Neural cell (in vitro differentiated cells): ENCODE data around the gene EIF3D. TPM values are rescaled to one million over a fixed set of nuclear protein-coding genes. Genes with fewer than 3 reads are reported as not detected.

ENCODE experiments used
- H2AFZ ChIP-seq: fragments of 200-600, 300-800 bp; sonication (generic), shearing (Covaris generic); 2 replicates; pipeline ENCODE4 v1.6.0; 2014; ENCODE audit warnings: low read depth, mild to moderate bottlenecking, antibody characterized with exemption, low read length, moderate library complexity
- H3F3A ChIP-seq: fragments of 200-600 bp; shearing (Covaris generic); 2 replicates; pipeline ENCODE4 v1.6.1; 2016; ENCODE audit warnings: mild to moderate bottlenecking, moderate library complexity, mixed read lengths, antibody characterized with exemption, low read length; ENCODE audit not compliant: insufficient read depth, poor library complexity, severe bottlenecking
- H3K27ac ChIP-seq: fragments of 200-600, 300-800 bp; sonication (generic), shearing (Covaris generic); 2 replicates; pipeline ENCODE4 v1.5.1; 2014; ENCODE audit warnings: mild to moderate bottlenecking, low read length, moderate library complexity
- H3K27me3 ChIP-seq: fragments of 300-800, 200-600 bp; sonication (generic), shearing (Covaris generic); 2 replicates; pipeline ENCODE4 v1.6.0; 2014; ENCODE audit warnings: mild to moderate bottlenecking, low read depth, low read length, moderate library complexity; ENCODE audit not compliant: insufficient read depth
- H3K36me3 ChIP-seq: fragments of 300-800, 200-600 bp; sonication (generic), shearing (Covaris generic); 2 replicates; pipeline ENCODE4 v1.5.1; 2014; ENCODE audit warnings: mild to moderate bottlenecking, antibody characterized with exemption, low read length, moderate library complexity; ENCODE audit not compliant: insufficient read depth
- H3K4me2 ChIP-seq: fragments of 300-800, 200-600 bp; sonication (generic), shearing (Covaris generic); 2 replicates; pipeline ENCODE4 v1.6.0; 2014; ENCODE audit warnings: mild to moderate bottlenecking, low read length
- H3K4me3 ChIP-seq: fragments of 300-800, 200-600 bp; sonication (generic), shearing (Covaris generic); 2 replicates; pipeline ENCODE4 v1.5.1; 2014; ENCODE audit warnings: mild to moderate bottlenecking, low read length, moderate library complexity
- H3K79me2 ChIP-seq: fragments of 200-600 bp; shearing (Covaris generic); replicated peaks from 2 replicates; pipeline ENCODE4 v1.6.0; 2014; ENCODE audit warnings: mild to moderate bottlenecking, low read length, moderate library complexity; ENCODE audit not compliant: insufficient read depth
- H3K9ac ChIP-seq: fragments of 300-800, 200-600 bp; sonication (generic), shearing (Covaris generic); 2 replicates; pipeline ENCODE4 v1.6.1; 2016; ENCODE audit warnings: mild to moderate bottlenecking, low read length, mixed read lengths
- H3K9me2 ChIP-seq: fragments of 200-600 bp; shearing (Covaris generic); 2 replicates; pipeline ENCODE4 v1.6.1; 2016; ENCODE audit warnings: mild to moderate bottlenecking, low read length, mixed read lengths; ENCODE audit not compliant: insufficient read depth
- H3K9me3 ChIP-seq: fragments of 200-600, 300-800 bp; sonication (generic), shearing (Covaris generic); 2 replicates; pipeline ENCODE4 v1.6.1; 2016; ENCODE audit warnings: mild to moderate bottlenecking, mixed run types, low read length, moderate library complexity, mixed read lengths
- H4K20me1 ChIP-seq: fragments of 200-600 bp; shearing (Covaris generic); 2 replicates; pipeline ENCODE4 v1.6.1; 2016; ENCODE audit warnings: mild to moderate bottlenecking, mixed run types; ENCODE audit not compliant: insufficient read depth
- EP300 ChIP-seq: fragments of 450-650 bp; conservative IDR thresholded peaks from 2 replicates; pipeline ENCODE4 v1.6.1; 2014; ENCODE audit warnings: antibody characterized with exemption, mild to moderate bottlenecking, moderate library complexity; ENCODE audit not compliant: poor library complexity, severe bottlenecking
- EZH2 ChIP-seq: fragments of 200-600, 300-800 bp; shearing (Covaris generic), sonication (generic); IDR thresholded peaks from 2 replicates; pipeline ENCODE4 v1.6.1; 2014; ENCODE audit warnings: antibody characterized with exemption, low read length, borderline replicate concordance, mild to moderate bottlenecking; ENCODE audit not compliant: insufficient read depth, poor library complexity, severe bottlenecking
- MXI1 ChIP-seq: fragments of 450-650 bp; conservative IDR thresholded peaks from 2 replicates; pipeline ENCODE4 v1.6.1; 2014; ENCODE audit warnings: antibody characterized with exemption, mild to moderate bottlenecking; ENCODE audit not compliant: poor library complexity, severe bottlenecking
- POLR2AphosphoS5 ChIP-seq: IDR thresholded peaks from 2 replicates; pipeline ENCODE4 v1.6.1; 2012
- RAD21 ChIP-seq: fragments of 450-650 bp; conservative IDR thresholded peaks from 2 replicates; pipeline ENCODE4 v1.6.1; 2014; ENCODE audit warnings: antibody characterized with exemption, mild to moderate bottlenecking, moderate library complexity
- SMC3 ChIP-seq: fragments of 450-650 bp; conservative IDR thresholded peaks from 2 replicates; pipeline ENCODE4 v1.6.1; 2014; ENCODE audit warnings: antibody characterized with exemption, mild to moderate bottlenecking, moderate library complexity; ENCODE audit not compliant: poor library complexity
- TAF1 ChIP-seq: IDR thresholded peaks from 2 replicates; pipeline ENCODE4 v1.6.1; 2012; ENCODE audit warnings: low read depth
- polyA plus RNA-seq: library from polyadenylated mRNA; depleted of rRNA; stranded (reverse); fragments of >200 nt; gene quantifications from 2 replicates; pipeline ENCODE4 v1.2.3, GENCODE V29; 2014
- TF ChIP-seq, protein P1 (sequence below): IDR thresholded peaks from 2 replicates; pipeline ENCODE4 v1.6.1; 2012; ENCODE audit warnings: borderline replicate concordance
- TF ChIP-seq, protein P2 (sequence below): fragments of 450-650 bp; IDR thresholded peaks from 2 replicates; pipeline ENCODE4 v1.5.1; 2014; ENCODE audit warnings: antibody characterized with exemption, mild to moderate bottlenecking, moderate library complexity; ENCODE audit not compliant: poor library complexity, severe bottlenecking

The EIF3D gene
- polyA plus RNA-seq, 1 donor from 2014 or later, result 133 TPM

DNA sequence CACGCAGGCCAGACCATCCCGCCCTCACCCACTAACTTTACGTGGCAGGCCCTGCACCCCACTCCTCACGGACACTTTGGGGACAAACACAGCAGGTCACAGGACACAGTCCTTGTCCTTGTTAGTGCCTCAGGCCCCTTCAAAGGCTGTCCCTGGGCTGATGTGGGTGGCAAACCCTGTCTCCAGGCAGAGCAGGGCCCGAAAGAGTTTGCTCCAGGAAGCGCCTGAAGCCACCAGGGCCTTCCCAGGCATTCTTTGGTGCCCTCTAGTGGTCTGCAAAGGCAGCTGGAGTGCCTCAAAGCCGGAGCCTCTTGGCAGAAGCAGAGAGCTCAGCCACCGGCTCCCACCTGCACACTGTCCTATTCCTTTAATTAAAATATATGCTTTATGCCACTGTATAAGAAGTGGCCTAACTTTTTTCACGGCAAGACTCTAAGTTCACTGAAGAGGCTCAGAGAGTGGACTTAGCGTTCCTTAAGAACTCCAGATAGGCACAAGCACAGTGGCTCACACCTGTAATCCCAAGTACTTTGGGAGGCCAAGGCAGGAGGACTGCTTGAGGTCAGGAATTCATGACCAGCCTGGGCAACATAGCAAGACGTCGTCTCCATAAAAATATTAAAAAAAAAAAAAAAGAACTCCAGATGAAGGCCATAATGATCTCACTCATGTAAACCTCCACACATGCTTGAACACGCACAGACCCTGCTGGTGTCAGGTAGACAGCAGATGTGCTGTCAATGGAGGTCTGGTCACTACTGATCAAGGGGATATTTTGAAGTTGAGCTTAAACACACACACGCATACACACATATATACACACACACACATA lies 58.6 kb downstream of the EIF3D start:
- TF ChIP-seq TAF1 (no peak), POLR2AphosphoS5 (no peak), MXI1 (no peak), EZH2 (no peak), RAD21 (peak; percentile 95), EP300 (no peak), SMC3 (peak; percentile 91)
- TF ChIP-seq, protein P1, sequence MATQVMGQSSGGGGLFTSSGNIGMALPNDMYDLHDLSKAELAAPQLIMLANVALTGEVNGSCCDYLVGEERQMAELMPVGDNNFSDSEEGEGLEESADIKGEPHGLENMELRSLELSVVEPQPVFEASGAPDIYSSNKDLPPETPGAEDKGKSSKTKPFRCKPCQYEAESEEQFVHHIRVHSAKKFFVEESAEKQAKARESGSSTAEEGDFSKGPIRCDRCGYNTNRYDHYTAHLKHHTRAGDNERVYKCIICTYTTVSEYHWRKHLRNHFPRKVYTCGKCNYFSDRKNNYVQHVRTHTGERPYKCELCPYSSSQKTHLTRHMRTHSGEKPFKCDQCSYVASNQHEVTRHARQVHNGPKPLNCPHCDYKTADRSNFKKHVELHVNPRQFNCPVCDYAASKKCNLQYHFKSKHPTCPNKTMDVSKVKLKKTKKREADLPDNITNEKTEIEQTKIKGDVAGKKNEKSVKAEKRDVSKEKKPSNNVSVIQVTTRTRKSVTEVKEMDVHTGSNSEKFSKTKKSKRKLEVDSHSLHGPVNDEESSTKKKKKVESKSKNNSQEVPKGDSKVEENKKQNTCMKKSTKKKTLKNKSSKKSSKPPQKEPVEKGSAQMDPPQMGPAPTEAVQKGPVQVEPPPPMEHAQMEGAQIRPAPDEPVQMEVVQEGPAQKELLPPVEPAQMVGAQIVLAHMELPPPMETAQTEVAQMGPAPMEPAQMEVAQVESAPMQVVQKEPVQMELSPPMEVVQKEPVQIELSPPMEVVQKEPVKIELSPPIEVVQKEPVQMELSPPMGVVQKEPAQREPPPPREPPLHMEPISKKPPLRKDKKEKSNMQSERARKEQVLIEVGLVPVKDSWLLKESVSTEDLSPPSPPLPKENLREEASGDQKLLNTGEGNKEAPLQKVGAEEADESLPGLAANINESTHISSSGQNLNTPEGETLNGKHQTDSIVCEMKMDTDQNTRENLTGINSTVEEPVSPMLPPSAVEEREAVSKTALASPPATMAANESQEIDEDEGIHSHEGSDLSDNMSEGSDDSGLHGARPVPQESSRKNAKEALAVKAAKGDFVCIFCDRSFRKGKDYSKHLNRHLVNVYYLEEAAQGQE, result no peak
- TF ChIP-seq, protein P2, sequence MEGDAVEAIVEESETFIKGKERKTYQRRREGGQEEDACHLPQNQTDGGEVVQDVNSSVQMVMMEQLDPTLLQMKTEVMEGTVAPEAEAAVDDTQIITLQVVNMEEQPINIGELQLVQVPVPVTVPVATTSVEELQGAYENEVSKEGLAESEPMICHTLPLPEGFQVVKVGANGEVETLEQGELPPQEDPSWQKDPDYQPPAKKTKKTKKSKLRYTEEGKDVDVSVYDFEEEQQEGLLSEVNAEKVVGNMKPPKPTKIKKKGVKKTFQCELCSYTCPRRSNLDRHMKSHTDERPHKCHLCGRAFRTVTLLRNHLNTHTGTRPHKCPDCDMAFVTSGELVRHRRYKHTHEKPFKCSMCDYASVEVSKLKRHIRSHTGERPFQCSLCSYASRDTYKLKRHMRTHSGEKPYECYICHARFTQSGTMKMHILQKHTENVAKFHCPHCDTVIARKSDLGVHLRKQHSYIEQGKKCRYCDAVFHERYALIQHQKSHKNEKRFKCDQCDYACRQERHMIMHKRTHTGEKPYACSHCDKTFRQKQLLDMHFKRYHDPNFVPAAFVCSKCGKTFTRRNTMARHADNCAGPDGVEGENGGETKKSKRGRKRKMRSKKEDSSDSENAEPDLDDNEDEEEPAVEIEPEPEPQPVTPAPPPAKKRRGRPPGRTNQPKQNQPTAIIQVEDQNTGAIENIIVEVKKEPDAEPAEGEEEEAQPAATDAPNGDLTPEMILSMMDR, result peak; percentile 95
- H2AFZ ChIP-seq, result no peak overlapping the region
- H3K79me2 ChIP-seq, result no peaks in the 10 kb centered on the region
- no peak overlapping the region for H3K9ac ChIP-seq
- no peaks in the 10 kb centered on the region for H3K9me2 ChIP-seq
- H3K4me2 ChIP-seq, result no peak overlapping the region
- no peaks in the 10 kb centered on the region for H3K36me3 ChIP-seq
- no peaks in the 10 kb centered on the region for H3F3A ChIP-seq
- H3K27ac ChIP-seq, result no peak overlapping the region
- H3K4me3 ChIP-seq, result no peak overlapping the region
- H4K20me1 ChIP-seq, result no peaks in the 10 kb centered on the region
- H3K9me3 ChIP-seq, result no peaks in the 10 kb centered on the region
- H3K27me3 ChIP-seq, result no peaks in the 10 kb centered on the region

DNA sequence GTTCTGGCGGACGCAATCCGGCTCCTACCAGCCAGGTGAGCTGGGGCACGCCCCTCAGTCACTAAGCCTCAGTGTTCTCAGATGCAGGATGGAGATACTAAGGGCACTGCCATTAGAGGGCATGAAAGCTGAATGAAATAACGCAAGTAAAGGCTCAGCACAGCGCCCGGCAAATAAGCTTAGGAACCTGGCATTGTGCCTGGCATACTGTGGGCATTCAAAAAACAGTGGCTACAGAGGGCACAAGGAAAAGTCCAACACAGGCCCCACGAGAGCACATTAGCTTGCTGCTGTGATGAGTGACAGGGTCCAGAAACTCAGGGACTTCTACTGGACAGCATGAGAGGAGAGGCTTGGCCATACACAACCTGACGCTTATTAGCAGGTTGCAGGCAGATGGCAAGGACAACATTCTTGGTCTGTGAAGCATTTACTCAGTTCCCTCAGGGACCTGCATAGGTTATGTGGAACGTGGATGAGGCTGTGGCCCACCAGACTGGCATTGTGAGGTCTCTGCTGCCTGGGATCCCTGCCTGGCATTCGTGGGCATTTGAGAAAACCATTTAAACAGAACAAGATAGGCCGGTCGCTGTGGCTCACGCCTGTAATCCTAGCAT lies 59.8 kb downstream of the EIF3D start:
- Histone ChIP-seq H3K27me3 (no peaks in the 10 kb centered on the region), H3K9me2 (no peaks in the 10 kb centered on the region), H3K36me3 (no peaks in the 10 kb centered on the region), H3F3A (no peaks in the 10 kb centered on the region), H3K9ac (no peak overlapping the region), H3K4me3 (no peak overlapping the region), H2AFZ (no peak overlapping the region), H3K27ac (no peak overlapping the region), H3K79me2 (no peaks in the 10 kb centered on the region), H3K9me3 (no peaks in the 10 kb centered on the region), H4K20me1 (no peaks in the 10 kb centered on the region), H3K4me2 (no peak overlapping the region)
- TF ChIP-seq, protein P2, result no peak
- no peak for TF ChIP-seq POLR2AphosphoS5
- TF ChIP-seq SMC3, result no peak
- TF ChIP-seq MXI1, result no peak
- no peak for TF ChIP-seq EZH2
- TF ChIP-seq, protein P1, result no peak
- no peak for TF ChIP-seq RAD21
- TF ChIP-seq EP300, result no peak
- no peak for TF ChIP-seq TAF1
